Measurements from ENCODE around the gene MUC4.
"Not testable (repeated sequence)": the region's sequence is repeated elsewhere in the genome, so short reads cannot be mapped to it uniquely, and the experiment has no call there.

Gene MUC4

GRCh38 chr3:195739561-195740111 lies 72.1 kb downstream of the MUC4 start:
- no peak overlapping the region for H3K9ac ChIP-seq (ENCODE audit: low read length)
- no peaks in the 10 kb centered on the region for H3F3A ChIP-seq (ENCODE audit: insufficient read depth, low read length)
- no peaks in the 10 kb centered on the region for H3K4me1 ChIP-seq (ENCODE audit: insufficient read depth, low read length, severe bottlenecking)
- no peaks in the 10 kb centered on the region for H3K9me2 ChIP-seq (ENCODE audit: low read depth, low read length)
- H3K79me2 ChIP-seq (ENCODE audit: insufficient read depth, low read length), result no peaks in the 10 kb centered on the region
- no peak overlapping the region for H3K27ac ChIP-seq (ENCODE audit: low read depth, low read length, poor library complexity, severe bottlenecking)
- no peaks in the 10 kb centered on the region for H4K20me1 ChIP-seq (ENCODE audit: insufficient read depth, low read length)
- H3K36me3 ChIP-seq (ENCODE audit: insufficient read depth, low read length), result no peaks in the 10 kb centered on the region
- no peaks in the 10 kb centered on the region for H3K9me3 ChIP-seq (ENCODE audit: low read length)
- H2AFZ ChIP-seq (ENCODE audit: low read length), result no peak overlapping the region
- peaks cover 22% of the 10 kb centered on the region for H3K27me3 ChIP-seq (ENCODE audit: insufficient read depth, low read length)
- H3K4me2 ChIP-seq (ENCODE audit: low read length), result no peak overlapping the region
- H3K4me3 ChIP-seq (ENCODE audit: low read depth, low read length, poor library complexity, severe bottlenecking), result no peak overlapping the region
- TF ChIP-seq, protein P1, sequence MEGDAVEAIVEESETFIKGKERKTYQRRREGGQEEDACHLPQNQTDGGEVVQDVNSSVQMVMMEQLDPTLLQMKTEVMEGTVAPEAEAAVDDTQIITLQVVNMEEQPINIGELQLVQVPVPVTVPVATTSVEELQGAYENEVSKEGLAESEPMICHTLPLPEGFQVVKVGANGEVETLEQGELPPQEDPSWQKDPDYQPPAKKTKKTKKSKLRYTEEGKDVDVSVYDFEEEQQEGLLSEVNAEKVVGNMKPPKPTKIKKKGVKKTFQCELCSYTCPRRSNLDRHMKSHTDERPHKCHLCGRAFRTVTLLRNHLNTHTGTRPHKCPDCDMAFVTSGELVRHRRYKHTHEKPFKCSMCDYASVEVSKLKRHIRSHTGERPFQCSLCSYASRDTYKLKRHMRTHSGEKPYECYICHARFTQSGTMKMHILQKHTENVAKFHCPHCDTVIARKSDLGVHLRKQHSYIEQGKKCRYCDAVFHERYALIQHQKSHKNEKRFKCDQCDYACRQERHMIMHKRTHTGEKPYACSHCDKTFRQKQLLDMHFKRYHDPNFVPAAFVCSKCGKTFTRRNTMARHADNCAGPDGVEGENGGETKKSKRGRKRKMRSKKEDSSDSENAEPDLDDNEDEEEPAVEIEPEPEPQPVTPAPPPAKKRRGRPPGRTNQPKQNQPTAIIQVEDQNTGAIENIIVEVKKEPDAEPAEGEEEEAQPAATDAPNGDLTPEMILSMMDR (IDR thresholded peaks at IDR 0.05; ENCODE audit: low read length), result no peak

- no peaks in the 10 kb centered on the region for H3K4me1 ChIP-seq (ENCODE audit: insufficient read depth, low read length, severe bottlenecking)
- H3K4me3 ChIP-seq (ENCODE audit: low read depth, low read length, poor library complexity, severe bottlenecking), result no peak overlapping the region
- H3K9ac ChIP-seq (ENCODE audit: low read length), result no peak overlapping the region
- H3K79me2 ChIP-seq (ENCODE audit: insufficient read depth, low read length), result no peaks in the 10 kb centered on the region
- H3K27ac ChIP-seq (ENCODE audit: low read depth, low read length, poor library complexity, severe bottlenecking), result no peak overlapping the region
- TF ChIP-seq, protein P1 (IDR thresholded peaks at IDR 0.05; ENCODE audit: low read length), result no peak
- TF ChIP-seq EZH2 (IDR thresholded peaks at IDR 0.05; ENCODE audit: borderline replicate concordance, low read length), result no peak
- H3K4me2 ChIP-seq (ENCODE audit: low read length), result no peak overlapping the region
- H3K9me3 ChIP-seq (ENCODE audit: low read length), result no peaks in the 10 kb centered on the region
- no peaks in the 10 kb centered on the region for H4K20me1 ChIP-seq (ENCODE audit: insufficient read depth, low read length)
- no peaks in the 10 kb centered on the region for H3K9me2 ChIP-seq (ENCODE audit: low read depth, low read length)
- H2AFZ ChIP-seq (ENCODE audit: low read length), result no peak overlapping the region
- no peaks in the 10 kb centered on the region for H3K36me3 ChIP-seq (ENCODE audit: insufficient read depth, low read length)
- H3K27me3 ChIP-seq (ENCODE audit: insufficient read depth, low read length), result peaks cover 22% of the 10 kb centered on the region
- no peaks in the 10 kb centered on the region for H3F3A ChIP-seq (ENCODE audit: insufficient read depth, low read length)
Observed at GRCh38 chr3:195738274-195739044, 73.3 kb downstream of the MUC4 start.

DNA sequence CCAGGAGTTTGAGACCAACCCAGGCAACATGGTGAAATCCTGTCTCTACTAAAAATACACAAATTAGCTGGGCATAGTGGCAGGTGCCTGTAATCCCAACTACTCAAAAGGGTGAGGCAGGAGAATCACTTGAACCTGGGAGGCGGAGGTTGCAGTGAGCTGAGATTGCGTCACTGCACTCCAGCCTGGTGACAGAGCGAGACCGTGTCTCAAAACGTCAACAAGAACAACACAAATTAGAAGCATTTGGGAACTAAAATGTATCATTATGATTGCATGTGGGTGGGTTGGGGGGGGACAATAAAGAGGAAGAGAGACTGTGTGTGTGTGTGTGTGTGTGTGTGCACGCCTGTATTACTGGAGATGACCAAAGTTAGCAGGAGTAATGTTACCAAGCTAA lies 73.9 kb downstream of the MUC4 start:
- H2AFZ ChIP-seq (ENCODE audit: low read length); H3K4me2 ChIP-seq (ENCODE audit: low read length); H4K20me1 ChIP-seq (ENCODE audit: insufficient read depth, low read length); H3K9me3 ChIP-seq (ENCODE audit: low read length); H3K36me3 ChIP-seq (ENCODE audit: insufficient read depth, low read length); H3F3A ChIP-seq (ENCODE audit: insufficient read depth, low read length); H3K9me2 ChIP-seq (ENCODE audit: low read depth, low read length); H3K4me1 ChIP-seq (ENCODE audit: insufficient read depth, low read length, severe bottlenecking); H3K9ac ChIP-seq (ENCODE audit: low read length); H3K4me3 ChIP-seq (ENCODE audit: low read depth, low read length, poor library complexity, severe bottlenecking); H3K79me2 ChIP-seq (ENCODE audit: insufficient read depth, low read length); H3K27ac ChIP-seq (ENCODE audit: low read depth, low read length, poor library complexity, severe bottlenecking): not testable (repeated sequence)
- peaks cover 22% of the 10 kb centered on the region for H3K27me3 ChIP-seq (ENCODE audit: insufficient read depth, low read length)

Measured in OCI-LY1 (cell line).